HL-60 (cell line): ENCODE measurements around the gene GZMM.

ENCODE experiments used
- CTCF ChIP-seq: IDR thresholded peaks from one replicate; pipeline ENCODE4 v1.5.1; 2011; ENCODE audit warnings: low read length, control low read depth, inconsistent platforms; ENCODE audit not compliant: insufficient read depth
- GABPA ChIP-seq: IDR thresholded peaks from 2 replicates; pipeline ENCODE4 v1.6.1; 2012; ENCODE audit warnings: low read depth
- POLR2AphosphoS5 ChIP-seq: IDR thresholded peaks from 2 replicates; pipeline ENCODE4 v1.6.1; 2012; ENCODE audit warnings: low read depth

- TF ChIP-seq CTCF (no peak), POLR2AphosphoS5 (no peak), GABPA (no peak)
Measured at GRCh38 chr19:541699-542098, 2.2 kb upstream of the GZMM start.
